HepG2 (cell line): Measurements from ENCODE around the gene EIF1. TPM values are rescaled to one million over a fixed set of nuclear protein-coding genes. Genes with fewer than 3 reads are reported as not detected.

Source experiments
- ATAC-seq: fragments of 200-7000 bp; cut with Tn5 transposase; 3 replicates; pipeline ENCODE4 v1.9.1; 2020; ENCODE audit warnings: mild to moderate bottlenecking, moderate library complexity
- BruUV-seq: library from RNA; stranded (reverse); fragments of 400-500 nt; replicated peaks from 2 replicates; lab custom pipeline; 2021; lab: Mats Ljungman, UMichigan
- CTCF ChIA-PET: fragments of 300-600 bp; formaldehyde crosslinking; extraction: SDS; loops from one replicate; lab custom pipeline; 2021; ENCODE audit warnings: low total read pairs, inconsistent platforms, low intra/inter-chr PET ratio; lab: Yijun Ruan, JAX
- POLR2A ChIA-PET: fragments of 350-600 bp; sonication (Branson Sonifier 250); formaldehyde crosslinking; loops from one replicate; lab custom pipeline; 2020; ENCODE audit warnings: antibody characterized with exemption, inconsistent platforms; lab: Yijun Ruan, JAX
- DNase-seq: peaks from one replicate; pipeline ENCODE4 v3.0.0-alpha.2; 2015; ENCODE audit warnings: low spot score
- FAIRE-seq: peaks from 3 replicates; lab custom pipeline; 2011; peaks lifted over from hg19 to GRCh38; lab: Jason Lieb, UNC
- H2AFZ ChIP-seq: one replicate; pipeline ENCODE4 v1.6.1; 2011; ENCODE audit warnings: low read length, inconsistent platforms
- H3K27ac ChIP-seq: fragments of 300-600 bp; 3 replicates; pipeline ENCODE4 v1.8.0; 2011; ENCODE audit warnings: mixed run types, mild to moderate bottlenecking, mixed read lengths, low read length, inconsistent platforms; ENCODE audit not compliant: insufficient read depth; ENCODE audit errors: extremely low read length
- H3K27me3 ChIP-seq, 2 experiments: fragments of 200-600 bp in 1 of 2; 2 replicates in 1 of 2; 3 replicates in 1 of 2; pipeline versions ENCODE4 v1.6.0 to v1.8.0; 2011; ENCODE audit warnings: low read length in 2 of 2, mild to moderate bottlenecking in 2 of 2, moderate library complexity in 2 of 2, inconsistent platforms in 1 of 2; ENCODE audit not compliant: insufficient read depth in 2 of 2, control insufficient read depth in 1 of 2
- H3K36me3 ChIP-seq, 2 experiments: fragments of 200-600 bp in 1 of 2; replicated peaks in 1 of 2; 2 replicates in 1 of 2; 3 replicates in 1 of 2; pipeline versions ENCODE4 v1.5.1 to v1.8.0; 2011; ENCODE audit warnings: low read length in 2 of 2, inconsistent platforms in 1 of 2; ENCODE audit not compliant: insufficient read depth in 2 of 2, control insufficient read depth in 1 of 2
- H3K4me1 ChIP-seq: 2 replicates; pipeline ENCODE4 v1.5.1; 2012; ENCODE audit warnings: low read length, inconsistent platforms; ENCODE audit not compliant: insufficient read depth
- H3K4me2 ChIP-seq: 2 replicates; pipeline ENCODE4 v1.6.0; 2011; ENCODE audit warnings: low read depth, low read length, inconsistent platforms
- H3K4me3 ChIP-seq, 3 experiments: fragments of 200-600 bp in 1 of 3; sonication (generic), shearing (Covaris generic) in 1 of 3; replicated peaks in 1 of 3; 2 replicates each; pipeline ENCODE4 v1.5.1; 2011 to 2016; ENCODE audit warnings: low read length in 3 of 3, inconsistent platforms in 2 of 3, low read depth in 2 of 3, mild to moderate bottlenecking in 2 of 3, control low read depth in 1 of 3, mixed read lengths in 1 of 3; ENCODE audit not compliant: insufficient read depth in 1 of 3
- H3K79me2 ChIP-seq: one replicate; pipeline ENCODE4 v1.6.1; 2011; ENCODE audit warnings: low read length, inconsistent platforms; ENCODE audit not compliant: insufficient read depth
- H3K9ac ChIP-seq: 2 replicates; pipeline ENCODE4 v1.6.0; 2011; ENCODE audit warnings: mild to moderate bottlenecking, low read depth, low read length, inconsistent platforms; ENCODE audit not compliant: insufficient read depth
- H3K9me3 ChIP-seq: 2 replicates; pipeline ENCODE4 v1.5.1; 2012; ENCODE audit warnings: mild to moderate bottlenecking, low read length
- H4K20me1 ChIP-seq: 2 replicates; pipeline ENCODE4 v1.6.0; 2011; ENCODE audit warnings: inconsistent platforms, mild to moderate bottlenecking, low read length, moderate library complexity; ENCODE audit not compliant: insufficient read depth
- AKAP8 ChIP-seq: sonication (generic); formaldehyde crosslinking; IDR thresholded peaks from 2 replicates; pipeline ENCODE4 v1.5.1; 2020; ENCODE audit warnings: mild to moderate bottlenecking, missing genetic modification reagents
- ATRX ChIP-seq: sonication (generic); formaldehyde crosslinking; IDR thresholded peaks from 2 replicates; pipeline ENCODE4 v1.4.0; 2020; ENCODE audit warnings: missing genetic modification reagents, borderline replicate concordance
- ETV5 ChIP-seq: IDR thresholded peaks from 2 replicates; pipeline ENCODE4 v1.6.1; 2018; ENCODE audit warnings: missing biosample characterization, missing genetic modification reagents, inconsistent platforms, borderline replicate concordance
- FIP1L1 ChIP-seq: fragments of 200-400 bp; formaldehyde crosslinking; IDR thresholded peaks from 2 replicates; pipeline ENCODE4 v1.6.1; 2018; ENCODE audit warnings: low read depth, mild to moderate bottlenecking, low read length, moderate library complexity, borderline replicate concordance; ENCODE audit not compliant: insufficient read depth
- HNRNPL ChIP-seq: fragments of 200-400 bp; formaldehyde crosslinking; IDR thresholded peaks from 2 replicates; pipeline ENCODE4 v1.6.1; 2017; ENCODE audit warnings: mild to moderate bottlenecking, low read depth, low read length
- KDM2A ChIP-seq: sonication (generic); formaldehyde crosslinking; IDR thresholded peaks from 2 replicates; pipeline ENCODE4 v1.4.0; 2020; ENCODE audit warnings: low read depth, missing genetic modification reagents, borderline replicate concordance
- NR3C1 ChIP-seq: sonication (generic); formaldehyde crosslinking; IDR thresholded peaks from 2 replicates; pipeline ENCODE4 v1.4.0; 2020; ENCODE audit warnings: missing genetic modification reagents
- SOX5 ChIP-seq: IDR thresholded peaks from 2 replicates; pipeline ENCODE4 v1.6.1; 2016; ENCODE audit warnings: borderline replicate concordance
- THAP11 ChIP-seq: IDR thresholded peaks from 2 replicates; pipeline ENCODE4 v1.6.1; 2016; ENCODE audit warnings: missing biosample characterization, missing genetic modification reagents
- ZBTB8A ChIP-seq: sonication (generic); formaldehyde crosslinking; IDR thresholded peaks from 2 replicates; pipeline ENCODE4 v1.4.0; 2020; ENCODE audit warnings: mild to moderate bottlenecking, low read depth, missing genetic modification reagents, borderline replicate concordance
- ZFP1 ChIP-seq: IDR thresholded peaks from 2 replicates; pipeline ENCODE4 v1.6.1; 2016
- ZNF101 ChIP-seq: sonication (generic); formaldehyde crosslinking; IDR thresholded peaks from 2 replicates; pipeline ENCODE4 v1.4.0; 2020; ENCODE audit warnings: mild to moderate bottlenecking, low read depth, missing genetic modification reagents, borderline replicate concordance
- ZNF20 ChIP-seq: sonication (generic); formaldehyde crosslinking; IDR thresholded peaks from 2 replicates; pipeline ENCODE4 v1.4.0; 2020; ENCODE audit warnings: mild to moderate bottlenecking, moderate library complexity, missing genetic modification reagents
- ZNF441 ChIP-seq: sonication (generic); formaldehyde crosslinking; IDR thresholded peaks from 2 replicates; pipeline ENCODE4 v1.7.0; 2021; ENCODE audit warnings: missing genetic modification reagents, borderline replicate concordance
- ZNF468 ChIP-seq: sonication (generic); formaldehyde crosslinking; IDR thresholded peaks from 2 replicates; pipeline ENCODE4 v1.8.0; 2022; ENCODE audit warnings: mild to moderate bottlenecking, moderate library complexity, missing genetic modification reagents
- ZNF512B ChIP-seq: sonication (generic); formaldehyde crosslinking; IDR thresholded peaks from 2 replicates; pipeline ENCODE4 v1.5.1; 2020; ENCODE audit warnings: missing genetic modification reagents, mild to moderate bottlenecking, borderline replicate concordance
- ZNF550 ChIP-seq: sonication (generic); formaldehyde crosslinking; IDR thresholded peaks from 2 replicates; pipeline ENCODE4 v1.4.0; 2020; ENCODE audit warnings: mild to moderate bottlenecking, missing genetic modification reagents, borderline replicate concordance
- ZNF598 ChIP-seq: sonication (generic); formaldehyde crosslinking; IDR thresholded peaks from 2 replicates; pipeline ENCODE4 v1.5.1; 2020; ENCODE audit warnings: mild to moderate bottlenecking, missing genetic modification reagents, borderline replicate concordance
- ZNF607 ChIP-seq: sonication (generic); formaldehyde crosslinking; IDR thresholded peaks from 2 replicates; pipeline ENCODE4 v1.5.1; 2020; ENCODE audit warnings: missing genetic modification reagents, mild to moderate bottlenecking, borderline replicate concordance
- ZNF782 ChIP-seq: sonication (generic); formaldehyde crosslinking; IDR thresholded peaks from 2 replicates; pipeline ENCODE4 v1.4.0; 2020; ENCODE audit warnings: missing genetic modification reagents, mild to moderate bottlenecking, borderline replicate concordance
- ZSCAN30 ChIP-seq: sonication (generic); formaldehyde crosslinking; IDR thresholded peaks from 2 replicates; pipeline ENCODE4 v1.5.0; 2020; ENCODE audit warnings: mild to moderate bottlenecking, missing genetic modification reagents
- WGBS: methylation state at CpG from one replicate; pipeline ENCODE4 v1.1.6; 2017; ENCODE audit warnings: low lambda C conversion rate; 5-methylcytosine and 5-hydroxymethylcytosine counted together
- in situ Hi-C: cut with HindIII; loops from 2 replicates; pipeline ENCODE4 v1.10.0; 2017; ENCODE audit warnings: low pct_unique_long_range_greater_than_20kb; ENCODE audit not compliant: extremely low pct_ligation_motif_present
- intact Hi-C: fragments of 100-400 bp; cut with micrococcal nuclease; formaldehyde crosslinking; loops from one replicate; pipeline ENCODE4 v1.10.0; 2022; ENCODE audit not compliant: unreplicated experiment
- polyA plus RNA-seq, 8 experiments: library from polyadenylated mRNA; depleted of rRNA in 3 of 8; stranded (reverse) in 7 of 8; unstranded in 1 of 8; fragments of >200 nt; fragmentation: Illumina TruSeq in 4 of 8; extraction: Trizol in 4 of 8; gene quantifications; 2 replicates each; pipeline versions ENCODE4 v1.2.1 to v1.2.3, GENCODE V29; 2011 to 2016; ENCODE audit warnings: low read depth in 4 of 8, missing spikeins in 1 of 8, mixed read lengths in 1 of 8; ENCODE audit not compliant: insufficient read depth in 1 of 8
- total RNA-seq, 5 experiments: library from RNA; depleted of rRNA; stranded (reverse); fragments of >200 nt; fragmentation: Illumina TruSeq; extraction: Trizol; gene quantifications; 2 replicates each; pipeline ENCODE4 v1.2.3, GENCODE V29; 2016; ENCODE audit warnings: low read depth in 1 of 5
- TF ChIP-seq, protein P1 (sequence below): sonication (generic); formaldehyde crosslinking; IDR thresholded peaks from 2 replicates; pipeline ENCODE4 v1.4.0; 2020; ENCODE audit warnings: mild to moderate bottlenecking, missing genetic modification reagents

Gene EIF1
- total and polyA plus RNA-seq, 2 of the 13 experiments (the other 11 are each of a cell fraction or from before 2014, with no cell fraction given) = 147 to 517 TPM

DNA sequence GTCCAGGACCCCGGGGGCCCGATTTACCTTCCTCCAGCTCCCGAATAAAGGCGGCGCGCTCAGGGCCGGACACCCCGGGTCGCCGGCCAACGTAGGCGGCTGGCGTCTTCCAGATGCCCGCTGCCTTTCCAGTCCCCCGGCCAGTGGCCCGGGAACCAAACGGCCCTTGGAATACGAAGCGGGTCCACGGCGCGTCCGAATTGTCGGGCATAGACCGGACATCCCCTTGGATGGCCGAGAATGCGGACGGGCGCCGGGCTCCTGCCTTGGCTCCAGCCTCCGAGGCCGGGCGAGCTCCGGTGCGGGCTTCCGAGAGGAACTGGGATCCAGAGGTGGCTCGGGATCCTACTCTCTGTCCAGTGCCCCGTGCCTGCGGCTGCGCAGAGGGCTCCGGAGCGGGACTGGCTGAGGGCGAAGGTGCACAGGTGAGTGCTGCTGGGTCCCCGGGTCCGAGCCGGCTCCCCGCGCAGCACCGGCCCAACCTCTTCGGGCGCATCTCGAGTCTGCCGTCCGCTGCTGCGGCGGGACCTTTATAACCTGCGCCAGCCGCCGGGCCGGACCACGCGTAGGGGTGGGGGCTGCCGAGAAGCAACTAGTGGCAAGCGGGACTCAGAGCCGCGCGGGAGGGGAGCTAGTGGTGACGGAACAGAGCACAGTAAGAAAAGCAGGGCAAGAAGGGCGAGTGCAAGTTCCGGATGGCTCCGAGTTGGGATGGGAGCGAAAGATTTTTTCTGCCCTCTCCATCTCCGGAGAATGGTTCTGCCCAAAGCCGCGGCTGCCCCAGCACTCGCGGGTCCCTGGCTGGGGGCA, 45.7 kb downstream of the EIF1 start, which contains the start of gene HAP1:
TSS of gene HAP1 (minus strand) at position 505 of the 810 bp plus-strand sequence. CDS start at position 496, 9 bp downstream.
- intact Hi-C loops (no loop called here), in situ Hi-C loops (no loop called here)
- ChIA-PET CTCF (no interaction called here), POLR2A (interaction anchor here (0.6 to 1.9 kb wide), 7 partner anchors 11 to 225 kb away, joined by 3 to 6 read pairs (median 4); partner anchors contain the start of genes EIF1, JUP and P3H4)
- WGBS = 3% methylated on average over 44 of the region's 77 CpGs
- Histone ChIP-seq H3K9me3 (no peaks in the 10 kb centered on the region), H4K20me1 (no peaks in the 10 kb centered on the region), H3K9ac (no peak within 1 kb of the TSS), H3K27me3 (peaks cover 25 to 74% of the 10 kb centered on the region in 2 experiments), H3K4me3 (peak within 1 kb of the TSS; percentile 48 to 72 (median 58)), H3K79me2 (no peaks in the 10 kb centered on the region), H2AFZ (no peak within 1 kb of the TSS), H3K4me1 (peaks cover 26% of the 10 kb centered on the region), H3K27ac (no peak within 1 kb of the TSS), H3K36me3 (no peaks in the 10 kb centered on the region), H3K4me2 (peak within 1 kb of the TSS; percentile 76)
- no peak for FAIRE-seq
- no TSS peak for BruUV-seq
- peak; percentile 57 for ATAC-seq
- DNase-seq = no peak
- TF ChIP-seq ZNF468 (no peak), ZNF550 (CRISPR knock-in tag) (no peak), ZNF441 (CRISPR knock-in tag) (no peak), KDM2A (CRISPR knock-in tag) (peak; percentile 72), SOX5 (CRISPR knock-in tag) (no peak), ZSCAN30 (CRISPR knock-in tag) (no peak), ZNF512B (CRISPR knock-in tag) (no peak), NR3C1 (CRISPR knock-in tag) (no peak), ZBTB8A (no peak), ZNF598 (CRISPR knock-in tag) (no peak), AKAP8 (CRISPR knock-in tag) (0 out of 2 replicates have a peak, but pooled peaks have one; percentile 35), ZNF20 (CRISPR knock-in tag) (no peak), ETV5 (no peak), ZNF782 (no peak; the same call in 1 of the 2 replicates), ZNF607 (CRISPR knock-in tag) (no peak), HNRNPL (no peak), THAP11 (peak; percentile 51; the same call in 1 of the 2 replicates), FIP1L1 (no peak), ATRX (CRISPR knock-in tag) (no peak), ZFP1 (no peak), ZNF101 (CRISPR knock-in tag) (no peak)
- TF ChIP-seq, protein P1, sequence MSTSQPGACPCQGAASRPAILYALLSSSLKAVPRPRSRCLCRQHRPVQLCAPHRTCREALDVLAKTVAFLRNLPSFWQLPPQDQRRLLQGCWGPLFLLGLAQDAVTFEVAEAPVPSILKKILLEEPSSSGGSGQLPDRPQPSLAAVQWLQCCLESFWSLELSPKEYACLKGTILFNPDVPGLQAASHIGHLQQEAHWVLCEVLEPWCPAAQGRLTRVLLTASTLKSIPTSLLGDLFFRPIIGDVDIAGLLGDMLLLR (CRISPR knock-in tag) = peak; percentile 12; the same call in 1 of the 2 replicates
